ENCODE results near the gene SIRPA.

SIRPA gene

GRCh38 chr20:1950836-1951235, 55.6 kb downstream of the SIRPA start:
- TF ChIP-seq, protein P1, sequence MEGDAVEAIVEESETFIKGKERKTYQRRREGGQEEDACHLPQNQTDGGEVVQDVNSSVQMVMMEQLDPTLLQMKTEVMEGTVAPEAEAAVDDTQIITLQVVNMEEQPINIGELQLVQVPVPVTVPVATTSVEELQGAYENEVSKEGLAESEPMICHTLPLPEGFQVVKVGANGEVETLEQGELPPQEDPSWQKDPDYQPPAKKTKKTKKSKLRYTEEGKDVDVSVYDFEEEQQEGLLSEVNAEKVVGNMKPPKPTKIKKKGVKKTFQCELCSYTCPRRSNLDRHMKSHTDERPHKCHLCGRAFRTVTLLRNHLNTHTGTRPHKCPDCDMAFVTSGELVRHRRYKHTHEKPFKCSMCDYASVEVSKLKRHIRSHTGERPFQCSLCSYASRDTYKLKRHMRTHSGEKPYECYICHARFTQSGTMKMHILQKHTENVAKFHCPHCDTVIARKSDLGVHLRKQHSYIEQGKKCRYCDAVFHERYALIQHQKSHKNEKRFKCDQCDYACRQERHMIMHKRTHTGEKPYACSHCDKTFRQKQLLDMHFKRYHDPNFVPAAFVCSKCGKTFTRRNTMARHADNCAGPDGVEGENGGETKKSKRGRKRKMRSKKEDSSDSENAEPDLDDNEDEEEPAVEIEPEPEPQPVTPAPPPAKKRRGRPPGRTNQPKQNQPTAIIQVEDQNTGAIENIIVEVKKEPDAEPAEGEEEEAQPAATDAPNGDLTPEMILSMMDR (IDR thresholded peaks at IDR 0.05; ENCODE audit: insufficient read depth, low read depth, low read length, missing control alignments), result no peak
- H3K4me3 ChIP-seq (ENCODE audit: low read depth, low read length), result no peak overlapping the region
- DNase-seq (ENCODE audit: low read depth), result no peak

DNA sequence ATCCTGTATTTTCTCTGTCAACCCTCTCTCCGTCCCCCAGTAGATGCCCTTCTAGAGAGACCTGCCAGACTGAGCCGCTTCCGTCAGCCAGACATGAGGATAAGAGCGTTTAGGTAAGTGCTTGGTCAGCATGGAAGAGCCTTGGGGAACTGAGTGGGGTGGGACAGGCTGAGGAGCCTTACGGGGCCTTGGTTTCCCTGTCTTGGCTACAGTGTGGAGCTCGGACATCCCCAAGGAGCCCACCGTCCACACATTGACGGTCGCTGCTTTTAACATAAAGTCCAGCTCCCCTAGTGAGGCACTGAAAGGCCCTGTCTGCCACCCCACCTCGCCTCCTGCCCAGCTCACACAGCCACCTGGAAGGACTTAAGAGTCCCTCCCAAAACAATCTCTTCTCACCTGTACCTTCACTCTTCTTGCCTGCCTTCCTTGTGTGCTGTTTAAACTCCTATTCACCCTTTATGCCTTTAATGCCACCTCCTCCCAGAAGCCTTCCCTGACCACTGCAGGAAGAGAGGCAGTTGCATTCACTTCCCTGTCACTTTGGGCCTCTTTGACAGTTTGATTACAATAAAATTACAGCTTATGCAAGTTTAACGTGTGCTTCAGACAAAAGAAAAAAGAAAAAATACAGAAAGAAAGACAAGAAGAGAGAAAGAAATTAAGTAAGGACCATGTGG, 56.4 kb downstream of the SIRPA start:
- no peak for DNase-seq (ENCODE audit: low read depth)
- H3K4me3 ChIP-seq (ENCODE audit: low read depth, low read length), result no peak overlapping the region
- TF ChIP-seq, protein P1 (IDR thresholded peaks at IDR 0.05; ENCODE audit: insufficient read depth, low read depth, low read length, missing control alignments), result no peak

GRCh38 chr20:1952737-1953530, 57.7 kb downstream of the SIRPA start:
- peak; percentile 20 for DNase-seq (ENCODE audit: low read depth)
- H3K4me3 ChIP-seq (ENCODE audit: low read depth, low read length), result no peak overlapping the region
- TF ChIP-seq, protein P1 (IDR thresholded peaks at IDR 0.05; ENCODE audit: insufficient read depth, low read depth, low read length, missing control alignments), result no peak

DNA sequence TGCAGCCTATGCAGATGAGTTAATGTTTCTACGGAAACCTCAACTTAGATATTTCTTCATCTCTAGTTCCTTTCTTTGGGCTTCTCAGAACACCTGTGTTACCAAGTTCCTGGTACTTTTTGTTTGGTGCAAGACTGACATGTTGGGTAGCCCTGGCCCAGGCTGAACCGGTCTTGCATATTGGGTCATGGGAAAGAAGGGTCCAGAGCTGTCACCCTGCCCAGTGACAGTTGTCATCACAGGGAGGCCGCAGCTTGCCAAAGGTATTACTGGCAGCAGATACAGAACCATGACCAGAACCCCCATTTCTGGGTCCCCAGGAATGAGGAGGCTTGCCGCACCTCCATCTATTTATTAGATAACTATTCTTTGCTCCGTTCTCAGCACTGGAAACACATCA, 58.4 kb downstream of the SIRPA start:
- no peak for DNase-seq (ENCODE audit: low read depth)
- TF ChIP-seq, protein P1 (IDR thresholded peaks at IDR 0.05; ENCODE audit: insufficient read depth, low read depth, low read length, missing control alignments), result no peak
- H3K4me3 ChIP-seq (ENCODE audit: low read depth, low read length), result no peak overlapping the region

DNA sequence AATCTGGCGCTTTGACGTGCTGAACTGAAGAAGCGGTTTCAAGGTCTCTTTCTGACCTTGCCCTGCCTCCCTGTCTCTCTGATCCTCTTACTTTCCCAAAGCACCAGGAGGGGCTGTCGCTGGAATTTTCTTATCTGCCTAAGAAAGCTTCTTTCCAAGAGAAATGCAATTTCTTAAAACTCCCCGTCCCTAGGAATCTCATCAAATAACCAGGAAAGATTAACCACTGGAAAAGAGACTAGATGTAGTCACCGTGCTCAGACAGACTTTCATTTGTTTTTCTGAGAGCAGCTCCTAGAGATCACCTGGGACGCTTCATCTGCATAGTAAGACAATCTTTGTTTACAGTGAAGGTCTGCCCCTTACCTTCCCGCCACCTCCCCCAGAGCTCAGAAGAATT, 60.0 kb downstream of the SIRPA start:
- H3K4me3 ChIP-seq (ENCODE audit: low read depth, low read length), result no peak overlapping the region
- DNase-seq (ENCODE audit: low read depth), result no peak
- TF ChIP-seq, protein P1 (IDR thresholded peaks at IDR 0.05; ENCODE audit: insufficient read depth, low read depth, low read length, missing control alignments), result no peak

- DNase-seq (ENCODE audit: low read depth), result no peak
- H3K4me3 ChIP-seq (ENCODE audit: low read depth, low read length), result no peak overlapping the region
- TF ChIP-seq, protein P1 (IDR thresholded peaks at IDR 0.05; ENCODE audit: insufficient read depth, low read depth, low read length, missing control alignments), result no peak
Measured at GRCh38 chr20:1958426-1958825, 63.2 kb downstream of the SIRPA start.
